GM10266 (cell line): ENCODE data around the gene LRRC58.

Source experiments
- DNase-seq: peaks from one replicate; pipeline ENCODE4 v3.0.0; 2012; ENCODE audit errors: extremely low spot score
- TF ChIP-seq, protein P1 (sequence below): IDR thresholded peaks from 2 replicates; pipeline ENCODE4 v1.5.1; 2012; ENCODE audit warnings: mild to moderate bottlenecking, low read depth; ENCODE audit not compliant: control insufficient read depth, insufficient read depth; ENCODE audit errors: missing control alignments

Gene LRRC58

DNA sequence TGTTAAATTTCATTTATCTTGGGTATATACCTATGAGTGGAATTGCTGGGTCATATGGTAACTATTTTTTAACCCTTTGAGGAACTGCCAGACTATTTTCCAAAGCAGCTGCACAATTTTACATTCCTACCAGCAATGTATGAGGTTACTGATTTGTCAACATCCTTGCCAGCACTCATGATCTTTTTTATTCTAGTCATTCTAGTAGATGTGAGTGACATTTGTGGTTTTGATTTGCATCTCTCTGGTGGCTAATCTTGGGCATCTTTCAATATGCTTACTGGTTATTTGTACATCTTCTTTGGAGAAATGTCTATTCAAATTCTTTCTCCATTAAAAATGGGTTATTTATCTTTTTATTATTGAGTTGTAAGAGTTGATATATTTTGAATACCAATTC lies 21.3 kb upstream of the LRRC58 start:
- TF ChIP-seq, protein P1, sequence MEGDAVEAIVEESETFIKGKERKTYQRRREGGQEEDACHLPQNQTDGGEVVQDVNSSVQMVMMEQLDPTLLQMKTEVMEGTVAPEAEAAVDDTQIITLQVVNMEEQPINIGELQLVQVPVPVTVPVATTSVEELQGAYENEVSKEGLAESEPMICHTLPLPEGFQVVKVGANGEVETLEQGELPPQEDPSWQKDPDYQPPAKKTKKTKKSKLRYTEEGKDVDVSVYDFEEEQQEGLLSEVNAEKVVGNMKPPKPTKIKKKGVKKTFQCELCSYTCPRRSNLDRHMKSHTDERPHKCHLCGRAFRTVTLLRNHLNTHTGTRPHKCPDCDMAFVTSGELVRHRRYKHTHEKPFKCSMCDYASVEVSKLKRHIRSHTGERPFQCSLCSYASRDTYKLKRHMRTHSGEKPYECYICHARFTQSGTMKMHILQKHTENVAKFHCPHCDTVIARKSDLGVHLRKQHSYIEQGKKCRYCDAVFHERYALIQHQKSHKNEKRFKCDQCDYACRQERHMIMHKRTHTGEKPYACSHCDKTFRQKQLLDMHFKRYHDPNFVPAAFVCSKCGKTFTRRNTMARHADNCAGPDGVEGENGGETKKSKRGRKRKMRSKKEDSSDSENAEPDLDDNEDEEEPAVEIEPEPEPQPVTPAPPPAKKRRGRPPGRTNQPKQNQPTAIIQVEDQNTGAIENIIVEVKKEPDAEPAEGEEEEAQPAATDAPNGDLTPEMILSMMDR = no peak
- DNase-seq = no peak

DNA sequence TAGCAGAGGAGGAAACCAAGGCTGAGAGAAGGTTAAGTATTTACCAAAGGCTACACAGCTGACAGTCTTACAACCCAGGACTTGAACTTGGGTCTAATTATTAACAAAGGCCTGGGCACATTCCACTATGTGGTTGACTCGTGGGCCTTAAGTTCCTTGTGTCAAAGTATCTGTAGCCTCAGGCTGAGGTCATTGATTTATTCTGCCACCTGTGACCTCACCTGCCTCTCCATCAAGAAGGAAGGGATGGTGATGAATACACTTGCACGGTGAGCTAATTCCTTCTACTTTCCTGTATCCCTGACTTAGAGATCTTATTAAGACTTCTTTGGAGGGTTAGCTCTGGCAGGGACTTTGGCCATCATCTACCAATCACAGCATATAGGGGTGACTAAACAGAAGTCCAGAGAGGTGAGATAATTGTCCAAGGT lies 19.9 kb upstream of the LRRC58 start:
- DNase-seq = no peak

DNA sequence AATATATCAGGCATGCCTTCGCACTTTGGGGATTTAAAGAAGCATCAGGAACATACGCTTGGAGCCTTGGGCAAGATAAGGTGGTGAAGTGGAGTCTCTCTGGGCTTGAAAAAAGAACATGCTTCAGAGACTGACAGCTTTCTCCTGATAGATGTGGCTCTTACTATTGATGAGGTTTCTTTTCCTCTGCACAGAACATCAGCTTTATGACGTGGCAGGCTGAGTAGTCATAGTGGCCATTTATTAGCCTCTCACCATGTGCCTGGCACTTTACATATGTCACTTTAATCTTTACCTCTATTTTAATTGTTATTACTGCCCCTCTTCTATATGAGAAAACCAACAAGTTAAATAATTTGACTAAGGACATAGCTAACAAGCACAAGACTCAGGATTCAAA lies 19.0 kb upstream of the LRRC58 start:
- DNase-seq = no peak
- TF ChIP-seq, protein P1 = no peak

More for the DNA sequence above, 19.9 kb upstream of the LRRC58 start:
- TF ChIP-seq, protein P1 = no peak

DNA sequence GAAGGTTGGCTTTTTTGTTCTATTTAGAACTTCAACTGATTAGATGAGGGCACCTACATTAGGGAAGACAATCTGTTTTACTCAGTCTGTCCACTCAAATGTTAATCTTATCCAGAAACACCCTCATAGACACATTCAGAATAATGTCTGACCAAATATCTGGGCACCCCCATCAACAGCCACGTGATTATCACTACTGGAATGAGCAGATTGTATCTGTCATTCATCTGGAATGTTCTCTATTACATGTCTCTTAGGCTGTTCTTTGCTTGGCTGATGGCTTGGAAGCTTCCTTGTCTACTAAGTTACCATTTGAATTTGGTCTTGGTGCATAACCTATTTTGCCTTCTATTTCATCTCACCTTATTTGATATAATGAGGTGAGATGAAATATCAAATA lies 15.7 kb upstream of the LRRC58 start:
- DNase-seq = no peak
- TF ChIP-seq, protein P1 = no peak

DNA sequence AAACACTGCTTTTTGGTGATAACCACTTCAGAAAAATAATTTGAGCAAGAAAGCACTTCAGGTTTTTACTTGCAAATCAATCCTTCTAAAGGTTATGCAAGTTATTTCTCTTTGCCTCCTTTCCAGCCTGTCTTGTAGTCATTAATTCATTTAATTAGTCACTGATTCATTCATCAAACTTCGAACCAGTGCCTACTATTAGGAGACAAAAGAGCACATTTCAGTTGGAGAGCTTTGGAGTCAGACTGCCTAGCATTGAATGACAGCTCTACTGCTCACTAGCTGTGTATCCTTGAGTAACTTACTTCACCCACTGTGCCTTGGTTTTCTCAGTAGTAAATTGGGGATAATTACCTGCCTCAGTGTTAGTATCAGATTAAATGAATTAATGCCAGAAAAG lies 14.9 kb upstream of the LRRC58 start:
- no peak for DNase-seq
- TF ChIP-seq, protein P1 = no peak

DNA sequence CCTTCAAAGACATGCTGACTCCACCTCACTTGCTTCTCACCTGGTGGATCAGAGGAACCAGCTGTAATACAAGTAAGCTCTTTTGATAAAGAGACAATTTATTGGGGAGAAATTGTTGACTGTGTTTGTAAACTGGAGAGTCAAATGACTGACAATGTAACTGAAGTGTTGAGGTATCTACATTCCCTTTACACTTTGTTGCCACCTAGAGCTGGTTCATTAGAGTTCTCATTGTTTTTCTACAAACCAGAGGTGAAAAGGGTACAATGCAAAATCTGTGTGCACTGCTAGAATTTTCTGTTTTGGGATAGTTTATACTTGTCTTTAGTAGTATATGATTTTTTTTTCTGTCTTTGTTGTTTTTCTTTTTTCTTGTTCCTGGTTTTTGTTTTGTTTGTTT lies 8.7 kb upstream of the LRRC58 start:
- TF ChIP-seq, protein P1 = no peak
- no peak for DNase-seq

DNA sequence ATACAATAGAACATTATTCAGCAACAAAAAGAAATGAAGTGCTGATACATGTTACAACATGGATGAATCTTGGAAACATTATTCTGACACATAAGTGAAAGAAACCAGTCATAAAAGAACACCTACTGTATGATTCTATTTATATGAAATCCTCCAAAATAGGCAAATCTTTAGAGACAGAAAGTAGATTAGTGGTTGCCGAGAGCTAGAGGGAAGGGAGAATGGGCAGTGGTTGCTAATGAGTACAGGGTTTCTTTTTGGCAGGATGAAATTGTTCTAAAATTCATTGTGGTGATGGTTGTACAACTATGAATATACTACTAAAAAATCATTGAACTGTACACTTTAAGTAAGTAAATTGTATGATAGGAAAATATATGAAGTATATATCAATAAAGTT lies 6.3 kb upstream of the LRRC58 start:
- no peak for DNase-seq
- TF ChIP-seq, protein P1 = no peak
